ENCODE results near the gene NUBPL.

DNA sequence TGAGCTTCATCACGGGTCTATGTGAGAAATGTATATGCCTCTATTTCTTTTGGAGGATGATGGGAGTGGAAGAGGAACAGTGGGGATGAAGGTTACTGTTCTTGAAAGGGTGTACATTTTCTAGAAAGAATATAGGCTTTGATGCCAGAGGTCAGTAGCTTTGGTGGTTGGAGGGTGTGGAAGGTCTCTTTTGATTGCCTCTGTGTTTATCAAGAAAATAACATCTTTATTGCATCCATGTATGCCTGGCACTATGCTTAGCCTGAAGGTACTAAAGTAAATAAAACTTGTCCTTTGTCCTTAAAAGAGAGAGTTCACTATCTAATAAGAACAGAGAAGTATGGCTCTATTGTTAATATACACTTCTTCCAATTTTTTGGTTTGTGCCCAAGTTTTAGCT lies 201.8 kb downstream of the NUBPL start:
- TF ChIP-seq, protein P1, sequence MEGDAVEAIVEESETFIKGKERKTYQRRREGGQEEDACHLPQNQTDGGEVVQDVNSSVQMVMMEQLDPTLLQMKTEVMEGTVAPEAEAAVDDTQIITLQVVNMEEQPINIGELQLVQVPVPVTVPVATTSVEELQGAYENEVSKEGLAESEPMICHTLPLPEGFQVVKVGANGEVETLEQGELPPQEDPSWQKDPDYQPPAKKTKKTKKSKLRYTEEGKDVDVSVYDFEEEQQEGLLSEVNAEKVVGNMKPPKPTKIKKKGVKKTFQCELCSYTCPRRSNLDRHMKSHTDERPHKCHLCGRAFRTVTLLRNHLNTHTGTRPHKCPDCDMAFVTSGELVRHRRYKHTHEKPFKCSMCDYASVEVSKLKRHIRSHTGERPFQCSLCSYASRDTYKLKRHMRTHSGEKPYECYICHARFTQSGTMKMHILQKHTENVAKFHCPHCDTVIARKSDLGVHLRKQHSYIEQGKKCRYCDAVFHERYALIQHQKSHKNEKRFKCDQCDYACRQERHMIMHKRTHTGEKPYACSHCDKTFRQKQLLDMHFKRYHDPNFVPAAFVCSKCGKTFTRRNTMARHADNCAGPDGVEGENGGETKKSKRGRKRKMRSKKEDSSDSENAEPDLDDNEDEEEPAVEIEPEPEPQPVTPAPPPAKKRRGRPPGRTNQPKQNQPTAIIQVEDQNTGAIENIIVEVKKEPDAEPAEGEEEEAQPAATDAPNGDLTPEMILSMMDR (conservative IDR thresholded peaks at IDR 0.05; ENCODE audit: low read length) = no peak
- no peak for TF ChIP-seq EZH2phosphoT487 (IDR thresholded peaks at IDR 0.05; ENCODE audit: borderline replicate concordance)
